MG63 (cell line): Measurements from ENCODE around the gene GUCY2D. TPM values are rescaled to one million over a fixed set of nuclear protein-coding genes. Genes with fewer than 3 reads are reported as not detected.

Experiments
- DNase-seq: peaks from one replicate; pipeline ENCODE4 v3.0.0-alpha.2; 2020
- H3K27me3 ChIP-seq: fragments of 250-450 bp; sonication (Bioruptor Pico); 2 replicates; pipeline ENCODE4 v1.5.1; 2020; ENCODE audit warnings: mild to moderate bottlenecking, moderate library complexity
- H3K36me3 ChIP-seq: fragments of 250-450 bp; sonication (Bioruptor Pico); 2 replicates; pipeline ENCODE4 v1.5.1; 2020; ENCODE audit warnings: mild to moderate bottlenecking, moderate library complexity
- H3K4me3 ChIP-seq: fragments of 250-450 bp; sonication (Bioruptor Pico); 2 replicates; pipeline ENCODE4 v1.5.1; 2020; ENCODE audit warnings: mild to moderate bottlenecking, moderate library complexity
- H3K9me3 ChIP-seq: fragments of 250-450 bp; sonication (Bioruptor Pico); 2 replicates; pipeline ENCODE4 v1.5.1; 2020; ENCODE audit warnings: mild to moderate bottlenecking, moderate library complexity
- total RNA-seq: library from RNA; depleted of rRNA; stranded (reverse); fragments of >200 nt; shearing (Covaris generic); gene quantifications from 2 replicates; pipeline ENCODE4 v1.2.3, GENCODE V29; 2014; ENCODE audit warnings: low replicate concordance

Gene GUCY2D
- total RNA-seq, 1 experiment from 2014 or later: 0.23 TPM

- Histone ChIP-seq H3K27me3 (0 out of 2 replicates have a peak, but pooled peaks cover 3% of the 10 kb centered on the region), H3K36me3 (no peaks in the 10 kb centered on the region), H3K9me3 (no peaks in the 10 kb centered on the region), H3K4me3 (no peak overlapping the region)
- no peak for DNase-seq
Measured at GRCh38 chr17:8006836-8007680, 4.6 kb downstream of the GUCY2D start.

DNA sequence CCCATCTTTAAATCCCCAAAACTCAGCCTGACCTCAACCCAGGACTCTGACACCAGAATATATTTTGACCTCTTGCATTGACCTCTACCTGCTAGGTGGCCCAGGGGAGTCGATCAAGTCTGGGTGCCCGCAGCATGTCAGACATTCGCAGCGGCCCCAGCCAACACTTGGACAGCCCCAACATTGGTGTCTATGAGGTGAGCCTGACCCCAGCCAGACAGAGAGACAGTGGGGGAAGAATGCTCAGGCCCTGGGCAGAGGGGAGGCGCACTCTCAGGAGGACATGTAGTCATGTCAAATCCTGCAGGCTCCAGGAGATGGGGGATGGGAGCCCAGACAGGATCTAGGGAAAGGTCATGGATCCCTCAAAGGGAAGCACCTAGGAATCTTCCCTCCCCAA, 5.4 kb downstream of the GUCY2D start:
- no peaks in the 10 kb centered on the region for H3K36me3 ChIP-seq
- H3K4me3 ChIP-seq: no peak overlapping the region
- H3K27me3 ChIP-seq: no peaks in the 10 kb centered on the region
- no peaks in the 10 kb centered on the region for H3K9me3 ChIP-seq
- DNase-seq: no peak

DNA sequence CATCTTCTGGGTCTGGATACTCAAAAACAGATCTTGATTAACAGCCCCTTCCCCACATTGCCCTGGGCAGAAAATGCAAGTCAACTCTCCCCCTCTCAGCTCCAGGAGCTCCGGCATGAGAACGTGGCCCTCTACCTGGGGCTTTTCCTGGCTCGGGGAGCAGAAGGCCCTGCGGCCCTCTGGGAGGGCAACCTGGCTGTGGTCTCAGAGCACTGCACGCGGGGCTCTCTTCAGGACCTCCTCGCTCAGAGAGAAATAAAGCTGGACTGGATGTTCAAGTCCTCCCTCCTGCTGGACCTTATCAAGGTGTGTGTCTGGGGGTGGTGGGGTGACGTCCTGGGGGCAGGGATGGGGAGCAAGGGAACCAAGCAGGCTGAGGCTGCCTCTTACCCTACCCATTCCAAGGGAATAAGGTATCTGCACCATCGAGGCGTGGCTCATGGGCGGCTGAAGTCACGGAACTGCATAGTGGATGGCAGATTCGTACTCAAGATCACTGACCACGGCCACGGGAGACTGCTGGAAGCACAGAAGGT, 9.7 kb downstream of the GUCY2D start:
- Histone ChIP-seq H3K4me3 (no peak overlapping the region), H3K27me3 (no peaks in the 10 kb centered on the region), H3K36me3 (no peaks in the 10 kb centered on the region), H3K9me3 (no peaks in the 10 kb centered on the region)
- no peak for DNase-seq

DNA sequence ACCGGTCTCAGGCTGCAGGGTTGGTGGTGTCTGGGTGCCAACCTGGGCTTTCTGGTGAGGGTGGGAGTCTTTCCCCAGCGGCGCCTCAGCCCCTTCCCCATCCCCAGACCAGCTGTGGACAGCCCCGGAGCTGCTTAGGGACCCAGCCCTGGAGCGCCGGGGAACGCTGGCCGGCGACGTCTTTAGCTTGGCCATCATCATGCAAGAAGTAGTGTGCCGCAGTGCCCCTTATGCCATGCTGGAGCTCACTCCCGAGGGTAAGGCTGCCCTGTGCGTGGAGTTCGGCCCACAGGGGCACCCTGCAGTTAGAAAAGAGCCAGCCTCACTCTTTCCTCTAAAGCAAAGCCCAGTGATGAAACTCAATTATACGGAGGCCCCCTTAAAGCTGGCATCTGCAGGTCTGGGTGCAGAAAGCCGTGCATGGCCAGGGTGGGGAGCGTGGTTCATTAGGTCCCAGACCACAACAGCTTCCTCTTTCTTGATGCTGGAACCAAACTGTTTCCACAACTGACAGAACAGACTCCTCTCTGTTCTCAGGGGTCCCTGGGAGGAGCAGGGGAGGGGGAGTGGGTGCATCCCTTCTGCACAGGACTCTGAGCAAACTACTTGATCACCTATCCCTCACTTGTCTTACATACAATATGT, 10.7 kb downstream of the GUCY2D start:
- Histone ChIP-seq H3K4me3 (no peak overlapping the region), H3K36me3 (no peaks in the 10 kb centered on the region), H3K27me3 (no peaks in the 10 kb centered on the region), H3K9me3 (no peaks in the 10 kb centered on the region)
- no peak for DNase-seq

GRCh38 chr17:8013731-8014557, 11.5 kb downstream of the GUCY2D start:
- DNase-seq: no peak
- H3K4me3 ChIP-seq: no peak overlapping the region
- no peaks in the 10 kb centered on the region for H3K27me3 ChIP-seq
- no peaks in the 10 kb centered on the region for H3K9me3 ChIP-seq
- no peaks in the 10 kb centered on the region for H3K36me3 ChIP-seq

DNA sequence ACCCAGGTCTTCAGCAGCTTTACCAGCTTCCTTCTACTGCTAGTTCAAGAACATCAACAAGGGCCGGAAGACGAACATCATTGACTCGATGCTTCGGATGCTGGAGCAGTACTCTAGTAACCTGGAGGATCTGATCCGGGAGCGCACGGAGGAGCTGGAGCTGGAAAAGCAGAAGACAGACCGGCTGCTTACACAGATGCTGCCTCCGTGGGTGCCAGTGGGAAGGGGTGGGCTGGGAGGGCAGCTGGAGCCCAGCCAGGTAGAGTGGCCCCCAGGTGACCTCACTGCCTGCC, 12.1 kb downstream of the GUCY2D start:
- H3K36me3 ChIP-seq: no peaks in the 10 kb centered on the region
- DNase-seq: no peak
- no peaks in the 10 kb centered on the region for H3K9me3 ChIP-seq
- H3K27me3 ChIP-seq: no peaks in the 10 kb centered on the region
- no peak overlapping the region for H3K4me3 ChIP-seq

DNA sequence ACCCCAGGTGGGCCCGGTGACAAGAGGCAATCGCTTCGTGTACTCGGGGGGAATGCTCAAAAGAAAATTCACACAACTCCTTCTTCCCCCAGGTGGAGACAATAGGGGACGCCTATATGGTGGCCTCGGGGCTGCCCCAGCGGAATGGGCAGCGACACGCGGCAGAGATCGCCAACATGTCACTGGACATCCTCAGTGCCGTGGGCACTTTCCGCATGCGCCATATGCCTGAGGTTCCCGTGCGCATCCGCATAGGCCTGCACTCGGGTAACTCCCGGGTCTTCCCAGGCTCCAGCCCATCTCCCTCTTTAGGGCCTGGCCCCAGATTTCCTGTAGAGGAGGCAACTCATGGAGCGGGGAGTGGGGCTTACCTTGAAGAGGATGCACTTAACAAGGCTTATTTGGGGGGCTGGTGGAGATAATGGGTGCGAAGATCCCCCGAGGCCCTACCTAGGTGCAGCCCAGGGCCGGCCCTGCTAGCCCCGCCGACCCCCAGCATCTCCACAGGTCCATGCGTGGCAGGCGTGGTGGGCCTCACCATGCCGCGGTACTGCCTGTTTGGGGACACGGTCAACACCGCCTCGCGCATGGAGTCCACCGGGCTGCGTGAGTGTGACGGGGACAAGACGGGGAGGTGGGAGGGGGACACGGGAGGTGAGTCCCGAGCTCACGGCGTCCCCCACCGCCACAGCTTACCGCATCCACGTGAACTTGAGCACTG, 13.0 kb downstream of the GUCY2D start:
- H3K4me3 ChIP-seq: no peak overlapping the region
- no peak for DNase-seq
- H3K36me3 ChIP-seq: no peaks in the 10 kb centered on the region
- no peaks in the 10 kb centered on the region for H3K27me3 ChIP-seq
- no peaks in the 10 kb centered on the region for H3K9me3 ChIP-seq

GRCh38 chr17:8015957-8016631, 13.7 kb downstream of the GUCY2D start:
- H3K36me3 ChIP-seq: no peaks in the 10 kb centered on the region
- H3K9me3 ChIP-seq: no peaks in the 10 kb centered on the region
- H3K4me3 ChIP-seq: no peak overlapping the region
- H3K27me3 ChIP-seq: no peaks in the 10 kb centered on the region
- no peak for DNase-seq

DNA sequence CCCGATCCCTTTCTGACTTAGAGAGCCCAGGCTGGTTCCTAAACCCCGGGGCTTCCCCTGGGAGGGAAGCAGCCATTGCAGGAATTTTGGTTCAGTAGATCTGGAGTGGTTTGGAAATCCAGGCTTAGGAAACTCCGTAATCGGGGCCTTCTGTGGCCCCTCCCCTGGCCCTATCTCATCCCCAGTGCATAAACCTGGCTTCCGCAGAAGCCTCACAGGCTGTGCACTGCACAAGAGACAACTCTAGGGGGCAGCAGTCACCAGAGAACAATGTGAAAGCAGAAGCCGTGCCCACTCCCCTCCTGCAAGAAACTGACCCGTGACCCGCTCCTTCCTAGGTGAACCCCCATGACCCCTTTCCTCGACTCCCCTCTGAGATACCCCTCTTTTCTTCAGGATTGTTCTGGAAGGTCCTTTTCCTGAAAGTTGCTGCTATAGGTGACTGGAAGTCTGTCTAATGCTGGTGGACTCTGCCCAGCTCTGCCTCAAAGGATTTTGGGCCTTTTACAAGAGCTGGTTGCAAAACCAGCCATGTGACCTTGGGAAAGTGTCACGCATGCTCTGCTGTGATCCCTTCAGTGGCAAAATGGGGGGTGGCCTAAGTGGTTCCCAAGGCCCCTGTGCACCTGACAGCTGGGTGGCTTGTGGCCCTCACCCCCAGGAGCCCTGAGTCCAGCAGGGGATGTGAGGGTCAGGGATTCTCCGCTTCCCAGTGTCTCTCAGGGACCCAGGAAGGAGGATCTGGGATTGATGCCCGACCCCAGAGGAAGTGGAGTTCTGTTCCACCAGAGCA, 14.4 kb downstream of the GUCY2D start:
- no peaks in the 10 kb centered on the region for H3K36me3 ChIP-seq
- H3K27me3 ChIP-seq: no peaks in the 10 kb centered on the region
- no peak for DNase-seq
- no peaks in the 10 kb centered on the region for H3K9me3 ChIP-seq
- H3K4me3 ChIP-seq: no peak overlapping the region

DNA sequence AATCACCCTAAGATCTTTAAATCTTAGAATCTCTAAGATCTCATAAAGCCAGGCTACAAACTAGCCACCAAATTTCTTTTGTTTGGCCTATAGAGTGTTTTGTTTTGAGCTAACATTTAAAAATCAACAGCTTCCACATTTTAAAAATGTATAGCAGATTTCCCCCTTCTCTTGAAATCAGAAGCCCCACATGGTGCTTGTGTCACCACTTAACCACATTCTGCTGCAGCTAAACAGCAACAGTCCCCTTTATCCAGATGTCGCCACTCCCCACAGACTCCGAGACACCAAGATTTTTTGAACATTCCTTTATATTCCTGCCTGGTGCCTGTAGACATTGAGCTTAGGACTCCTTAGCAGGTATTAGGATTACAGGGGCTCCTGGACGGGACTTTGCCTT, 16.0 kb downstream of the GUCY2D start:
- no peak for DNase-seq
- no peaks in the 10 kb centered on the region for H3K36me3 ChIP-seq
- no peaks in the 10 kb centered on the region for H3K9me3 ChIP-seq
- no peaks in the 10 kb centered on the region for H3K27me3 ChIP-seq
- no peak overlapping the region for H3K4me3 ChIP-seq

- no peak overlapping the region for H3K4me3 ChIP-seq
- DNase-seq: no peak
- H3K36me3 ChIP-seq: no peaks in the 10 kb centered on the region
- no peaks in the 10 kb centered on the region for H3K27me3 ChIP-seq
- no peaks in the 10 kb centered on the region for H3K9me3 ChIP-seq
Measured at GRCh38 chr17:8019166-8019565, 16.8 kb downstream of the GUCY2D start.

DNA sequence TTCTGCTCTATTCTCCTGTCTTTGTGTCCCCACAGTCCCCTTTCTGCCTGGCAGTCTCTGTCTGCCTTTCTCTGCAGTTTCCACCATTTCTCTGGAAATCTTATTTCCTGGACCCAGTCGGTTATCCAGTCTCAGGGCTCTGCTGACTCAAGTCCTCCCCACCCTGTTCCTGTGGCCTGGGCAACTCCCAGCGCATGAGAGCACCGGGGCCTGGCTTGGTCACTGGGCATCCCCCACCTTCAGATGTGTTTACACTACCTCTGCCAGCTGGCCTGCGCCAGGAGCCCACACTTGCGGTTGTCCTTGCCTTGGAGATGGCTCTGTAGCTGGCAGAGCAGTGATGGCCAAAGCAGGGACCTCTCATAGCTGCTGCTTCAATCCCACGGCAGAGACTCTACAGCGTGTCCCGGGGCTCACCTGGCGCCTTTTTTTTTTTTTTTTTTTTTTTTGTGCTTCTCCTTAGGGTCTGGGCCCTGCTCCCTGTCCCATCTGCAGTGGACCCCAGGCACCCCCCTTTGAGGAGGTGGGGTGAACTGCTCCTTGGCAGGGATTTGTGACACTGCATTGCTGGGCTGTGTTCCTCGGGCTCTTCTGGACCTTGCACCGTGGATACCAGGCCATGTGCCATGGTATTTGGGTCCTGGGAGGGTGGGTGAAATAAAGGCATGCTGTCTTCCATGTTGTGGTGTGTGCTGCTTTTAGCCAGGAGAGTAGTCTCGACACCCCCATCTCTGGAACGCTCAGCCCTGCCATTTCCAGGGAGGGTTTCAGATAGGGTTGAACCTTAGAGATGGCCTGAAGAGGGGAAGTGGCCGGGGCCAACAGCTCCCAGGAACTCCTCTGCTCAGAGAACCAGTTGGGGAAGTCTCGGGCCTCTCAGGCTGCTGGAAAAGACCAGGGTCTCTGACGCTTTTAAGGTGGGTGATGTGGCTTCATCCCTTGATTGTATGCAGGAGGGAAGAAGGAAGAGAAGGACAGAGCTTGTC, 17.5 kb downstream of the GUCY2D start:
- Histone ChIP-seq H3K27me3 (no peaks in the 10 kb centered on the region), H3K36me3 (no peaks in the 10 kb centered on the region), H3K4me3 (no peak overlapping the region), H3K9me3 (no peaks in the 10 kb centered on the region)
- peak; percentile 74 for DNase-seq

DNA sequence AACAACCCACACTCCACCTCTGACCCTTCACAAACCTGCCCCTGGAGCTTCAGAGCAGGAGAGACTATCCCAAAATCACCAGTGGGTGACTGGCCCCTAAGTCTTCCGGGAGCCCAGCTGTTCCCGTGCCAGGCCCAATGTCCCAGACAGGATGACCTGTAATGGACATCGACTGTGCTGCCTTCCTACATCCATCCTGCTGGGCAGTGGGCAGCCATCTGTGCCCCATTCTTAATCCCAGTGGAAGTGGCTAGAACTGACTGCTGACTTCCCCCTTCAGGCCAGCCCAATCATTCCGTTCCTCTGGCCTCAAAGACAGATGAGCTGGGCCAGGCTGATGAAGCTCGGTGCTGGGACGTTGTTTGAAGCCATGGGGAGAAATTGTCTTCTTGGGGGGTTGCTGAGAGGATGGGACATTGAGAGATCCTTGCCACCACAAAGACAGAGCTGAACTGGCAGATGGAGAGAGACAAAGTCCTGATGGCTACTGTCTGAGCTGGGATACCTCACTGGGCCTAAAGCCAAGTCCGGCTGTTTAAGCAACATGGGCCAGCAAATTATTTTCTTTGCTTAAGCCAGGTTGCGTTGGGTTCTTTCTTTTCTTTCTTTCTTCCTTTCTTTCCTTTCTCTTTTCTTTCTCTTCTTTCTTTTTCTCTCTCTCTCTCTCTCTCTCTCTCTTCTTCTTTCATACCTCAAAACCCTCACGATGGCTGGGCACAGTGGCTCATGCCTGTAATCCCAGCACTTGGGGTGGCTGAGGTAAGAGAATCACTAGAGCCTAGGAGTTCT, 18.6 kb downstream of the GUCY2D start:
- no peaks in the 10 kb centered on the region for H3K9me3 ChIP-seq
- H3K4me3 ChIP-seq: no peak overlapping the region
- DNase-seq: no peak
- no peaks in the 10 kb centered on the region for H3K27me3 ChIP-seq
- no peaks in the 10 kb centered on the region for H3K36me3 ChIP-seq
